Astrocyte (in vitro differentiated cells and primary cell): ENCODE measurements around the gene CPT1A. TPM values are rescaled to one million over a fixed set of nuclear protein-coding genes. Genes with fewer than 3 reads are reported as not detected.

Experiments
- DNase-seq: peaks from one replicate; pipeline ENCODE4 v3.0.0-alpha.2; 2010; ENCODE audit warnings: low read depth
- FAIRE-seq: peaks from 2 replicates; lab custom pipeline; 2011; peaks lifted over from hg19 to GRCh38; lab: Jason Lieb, UNC
- H2AFZ ChIP-seq: 2 replicates; pipeline ENCODE4 v1.6.0; 2012; ENCODE audit warnings: low read depth, low read length, inconsistent platforms
- H3K27ac ChIP-seq: 2 replicates; pipeline ENCODE4 v1.5.1; 2011; ENCODE audit warnings: low read depth, low read length, inconsistent platforms
- H3K27me3 ChIP-seq: 2 replicates; pipeline ENCODE4 v1.6.0; 2011; ENCODE audit warnings: low read length, inconsistent platforms; ENCODE audit not compliant: insufficient read depth
- H3K36me3 ChIP-seq: 2 replicates; pipeline ENCODE4 v1.5.1; 2011; ENCODE audit warnings: low read length, inconsistent platforms; ENCODE audit not compliant: insufficient read depth
- H3K4me1 ChIP-seq: 2 replicates; pipeline ENCODE4 v1.5.1; 2011; ENCODE audit warnings: low read length, inconsistent platforms; ENCODE audit not compliant: insufficient read depth
- H3K4me2 ChIP-seq: 2 replicates; pipeline ENCODE4 v1.6.0; 2012; ENCODE audit warnings: low read length, inconsistent platforms
- H3K4me3 ChIP-seq: 2 replicates; pipeline ENCODE4 v1.5.1; 2011; ENCODE audit warnings: low read depth, mild to moderate bottlenecking, low read length, inconsistent platforms; ENCODE audit not compliant: insufficient read depth
- H3K79me2 ChIP-seq: 2 replicates; pipeline ENCODE4 v1.6.0; 2012; ENCODE audit warnings: mild to moderate bottlenecking, low read length, inconsistent platforms; ENCODE audit not compliant: insufficient read depth
- H3K9ac ChIP-seq: 2 replicates; pipeline ENCODE4 v1.6.0; 2012; ENCODE audit warnings: mild to moderate bottlenecking, low read length, inconsistent platforms
- H3K9me3 ChIP-seq: 2 replicates; pipeline ENCODE4 v1.5.1; 2012; ENCODE audit warnings: low read depth, mild to moderate bottlenecking, low read length, inconsistent platforms; ENCODE audit not compliant: insufficient read depth
- H4K20me1 ChIP-seq: 2 replicates; pipeline ENCODE4 v1.6.0; 2012; ENCODE audit warnings: low read length, inconsistent platforms; ENCODE audit not compliant: insufficient read depth
- H3K27ac Mint-ChIP-seq: one replicate; pipeline ENCODE4 v1.8.0; 2021; ENCODE audit warnings: mild to moderate bottlenecking, mixed read lengths; ENCODE audit not compliant: unreplicated experiment
- H3K27me3 Mint-ChIP-seq: one replicate; pipeline ENCODE4 v1.8.0; 2021; ENCODE audit warnings: low read depth, mixed read lengths; ENCODE audit not compliant: unreplicated experiment
- H3K36me3 Mint-ChIP-seq: one replicate; pipeline ENCODE4 v1.8.0; 2021; ENCODE audit warnings: low read depth, mixed read lengths; ENCODE audit not compliant: unreplicated experiment
- H3K4me1 Mint-ChIP-seq: one replicate; pipeline ENCODE4 v1.8.0; 2021; ENCODE audit warnings: low read depth, mixed read lengths; ENCODE audit not compliant: unreplicated experiment
- H3K4me3 Mint-ChIP-seq: one replicate; pipeline ENCODE4 v1.8.0; 2021; ENCODE audit warnings: mild to moderate bottlenecking, moderate library complexity, mixed read lengths; ENCODE audit not compliant: unreplicated experiment
- H3K9me3 Mint-ChIP-seq: one replicate; pipeline ENCODE4 v1.8.0; 2021; ENCODE audit warnings: mild to moderate bottlenecking, mixed read lengths; ENCODE audit not compliant: unreplicated experiment
- EZH2 ChIP-seq: IDR thresholded peaks from 2 replicates; pipeline ENCODE4 v1.6.1; 2012; ENCODE audit warnings: mild to moderate bottlenecking, low read length, inconsistent platforms; ENCODE audit not compliant: insufficient read depth
- total RNA-seq: library from RNA; stranded (reverse); gene quantifications from 2 replicates; pipeline ENCODE4 v1.2.1, GENCODE V29; 2021
- TF ChIP-seq, protein P1 (sequence below): IDR thresholded peaks from 2 replicates; pipeline ENCODE4 v1.5.1; 2011; ENCODE audit warnings: low read depth, mild to moderate bottlenecking, inconsistent platforms, low read length, moderate library complexity; ENCODE audit not compliant: insufficient read depth

The CPT1A gene
- total RNA-seq, 1 donor from 2014 or later: 2.3 TPM

DNA sequence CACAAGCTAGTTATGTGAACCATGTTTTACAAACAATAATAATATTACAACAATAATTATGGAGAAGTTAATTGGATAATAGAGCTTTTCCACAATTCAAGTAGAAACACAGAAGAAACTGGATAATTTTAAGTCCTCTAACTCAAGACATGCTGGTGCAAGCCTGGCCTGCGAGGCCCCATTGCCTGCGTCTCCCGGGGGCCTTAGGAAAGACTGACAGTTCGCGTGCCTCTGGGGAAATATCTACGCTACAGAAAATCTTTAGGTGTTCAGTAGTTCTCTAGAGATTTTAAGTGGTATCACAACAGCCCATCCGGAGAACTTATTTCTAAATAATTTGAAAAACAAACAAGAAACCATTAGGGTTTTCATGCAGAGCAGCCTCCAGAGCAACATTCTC, 134.2 kb downstream of the CPT1A start:
- H4K20me1 ChIP-seq: no peaks in the 10 kb centered on the region
- no peak overlapping the region for H3K4me2 ChIP-seq
- TF ChIP-seq EZH2: no peak
- TF ChIP-seq, protein P1, sequence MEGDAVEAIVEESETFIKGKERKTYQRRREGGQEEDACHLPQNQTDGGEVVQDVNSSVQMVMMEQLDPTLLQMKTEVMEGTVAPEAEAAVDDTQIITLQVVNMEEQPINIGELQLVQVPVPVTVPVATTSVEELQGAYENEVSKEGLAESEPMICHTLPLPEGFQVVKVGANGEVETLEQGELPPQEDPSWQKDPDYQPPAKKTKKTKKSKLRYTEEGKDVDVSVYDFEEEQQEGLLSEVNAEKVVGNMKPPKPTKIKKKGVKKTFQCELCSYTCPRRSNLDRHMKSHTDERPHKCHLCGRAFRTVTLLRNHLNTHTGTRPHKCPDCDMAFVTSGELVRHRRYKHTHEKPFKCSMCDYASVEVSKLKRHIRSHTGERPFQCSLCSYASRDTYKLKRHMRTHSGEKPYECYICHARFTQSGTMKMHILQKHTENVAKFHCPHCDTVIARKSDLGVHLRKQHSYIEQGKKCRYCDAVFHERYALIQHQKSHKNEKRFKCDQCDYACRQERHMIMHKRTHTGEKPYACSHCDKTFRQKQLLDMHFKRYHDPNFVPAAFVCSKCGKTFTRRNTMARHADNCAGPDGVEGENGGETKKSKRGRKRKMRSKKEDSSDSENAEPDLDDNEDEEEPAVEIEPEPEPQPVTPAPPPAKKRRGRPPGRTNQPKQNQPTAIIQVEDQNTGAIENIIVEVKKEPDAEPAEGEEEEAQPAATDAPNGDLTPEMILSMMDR: no peak
- no peaks in the 10 kb centered on the region for H3K4me1 ChIP-seq
- no peaks in the 10 kb centered on the region for H3K79me2 ChIP-seq
- DNase-seq (no peak), FAIRE-seq (no peak)
- peaks cover 30% of the 10 kb centered on the region for H3K27me3 Mint-ChIP-seq
- no peaks in the 10 kb centered on the region for H3K36me3 Mint-ChIP-seq
- no peak overlapping the region for H3K9ac ChIP-seq
- no peaks in the 10 kb centered on the region for H3K9me3 Mint-ChIP-seq
- no peak overlapping the region for H3K27ac ChIP-seq
- H3K36me3 ChIP-seq: no peaks in the 10 kb centered on the region
- H3K4me1 Mint-ChIP-seq: peaks cover 2% of the 10 kb centered on the region
- no peak overlapping the region for H3K4me3 ChIP-seq
- H3K4me3 Mint-ChIP-seq: no peak overlapping the region
- H3K27ac Mint-ChIP-seq: no peak overlapping the region
- peaks cover 37% of the 10 kb centered on the region for H3K27me3 ChIP-seq
- H2AFZ ChIP-seq: no peak overlapping the region
- H3K9me3 ChIP-seq: no peaks in the 10 kb centered on the region

GRCh38 chr11:68704887-68705286, 136.8 kb downstream of the CPT1A start:
- peaks cover 22% of the 10 kb centered on the region for H3K27me3 ChIP-seq
- no peaks in the 10 kb centered on the region for H3K36me3 ChIP-seq
- no peaks in the 10 kb centered on the region for H3K36me3 Mint-ChIP-seq
- FAIRE-seq (no peak), DNase-seq (no peak)
- no peak overlapping the region for H3K4me3 ChIP-seq
- peak overlapping the region; percentile 59 for H3K4me2 ChIP-seq
- H3K27ac ChIP-seq: no peak overlapping the region
- H3K27me3 Mint-ChIP-seq: peaks cover 15% of the 10 kb centered on the region
- no peaks in the 10 kb centered on the region for H3K4me1 ChIP-seq
- H3K4me3 Mint-ChIP-seq: no peak overlapping the region
- no peak overlapping the region for H2AFZ ChIP-seq
- no peaks in the 10 kb centered on the region for H3K9me3 ChIP-seq
- H3K27ac Mint-ChIP-seq: no peak overlapping the region
- H3K9ac ChIP-seq: no peak overlapping the region
- H3K9me3 Mint-ChIP-seq: no peaks in the 10 kb centered on the region
- no peaks in the 10 kb centered on the region for H3K79me2 ChIP-seq
- H3K4me1 Mint-ChIP-seq: peaks cover 2% of the 10 kb centered on the region
- TF ChIP-seq, protein P1: no peak
- no peak for TF ChIP-seq EZH2
- H4K20me1 ChIP-seq: no peaks in the 10 kb centered on the region

Other genes starting within 250 kb of the CPT1A start
- 23.4 and 26.3 TPM in 2 replicates for gene GAL, start 157.4 kb downstream of the CPT1A start, total RNA-seq
- gene TESMIN, start 90.4 kb downstream of the CPT1A start, total RNA-seq: 1.1 and 1.7 TPM in 2 replicates
- gene MRPL21, start 61.9 kb upstream of the CPT1A start, total RNA-seq: 67.4 and 69.1 TPM in 2 replicates
- gene IGHMBP2, start 62.0 kb upstream of the CPT1A start, total RNA-seq: 14.0 and 14.9 TPM in 2 replicates
- not detected in 2 replicates for gene MRGPRD, start 139.1 kb upstream of the CPT1A start, total RNA-seq
- 3.2 and 4.1 TPM in 2 replicates for gene MRGPRF, start 171.3 kb upstream of the CPT1A start, total RNA-seq
- 8.4 and 9.5 TPM in 2 replicates for gene TPCN2, start 207.0 kb upstream of the CPT1A start, total RNA-seq